ENCODE results near the gene CARHSP1.
"Not testable (repeated sequence)": the region's sequence is repeated elsewhere in the genome, so short reads cannot be mapped to it uniquely, and the experiment has no call there.

The CARHSP1 gene

DNA sequence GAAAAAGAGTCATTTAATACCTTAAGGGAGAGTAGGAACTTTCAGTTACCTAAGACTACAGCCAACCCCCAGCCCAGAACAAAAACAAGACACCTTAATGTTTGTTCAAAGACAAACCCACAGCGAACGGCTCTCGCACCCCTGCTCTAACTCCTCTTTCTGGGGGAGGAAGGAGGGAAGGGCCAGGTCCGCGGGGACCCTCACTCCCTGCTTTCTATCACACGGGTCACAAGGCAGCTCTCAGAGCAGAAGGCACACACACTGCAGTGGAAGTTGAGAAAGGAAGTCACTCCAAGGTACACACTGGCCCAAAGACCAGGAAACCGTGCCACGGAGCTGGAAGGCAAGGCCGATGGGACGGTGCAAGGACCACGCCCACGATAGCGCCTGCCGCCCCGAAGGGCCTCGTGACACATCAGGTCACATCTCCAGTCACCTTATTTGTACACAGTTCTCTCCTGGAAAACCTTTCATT, 23.3 kb upstream of the CARHSP1 start:
- no peak for DNase-seq

DNA sequence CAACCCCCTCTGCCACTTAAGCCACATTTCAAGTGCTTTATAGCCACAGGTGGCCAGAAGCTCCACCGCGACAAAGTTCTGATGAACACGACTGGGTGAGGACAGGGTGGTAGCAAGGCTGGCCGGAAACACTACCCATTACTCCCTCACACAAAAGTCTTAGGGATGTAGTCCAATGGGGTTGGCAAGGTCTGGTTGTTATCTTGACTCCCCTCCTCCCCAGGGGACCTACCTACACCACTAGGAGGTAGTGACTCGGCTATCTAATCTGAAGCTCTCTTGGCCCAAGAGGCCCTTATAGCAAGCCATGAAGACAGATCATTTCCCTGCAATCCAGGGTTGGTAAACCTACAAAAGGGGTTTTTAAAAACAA, 21.7 kb upstream of the CARHSP1 start:
- no peak for DNase-seq

DNA sequence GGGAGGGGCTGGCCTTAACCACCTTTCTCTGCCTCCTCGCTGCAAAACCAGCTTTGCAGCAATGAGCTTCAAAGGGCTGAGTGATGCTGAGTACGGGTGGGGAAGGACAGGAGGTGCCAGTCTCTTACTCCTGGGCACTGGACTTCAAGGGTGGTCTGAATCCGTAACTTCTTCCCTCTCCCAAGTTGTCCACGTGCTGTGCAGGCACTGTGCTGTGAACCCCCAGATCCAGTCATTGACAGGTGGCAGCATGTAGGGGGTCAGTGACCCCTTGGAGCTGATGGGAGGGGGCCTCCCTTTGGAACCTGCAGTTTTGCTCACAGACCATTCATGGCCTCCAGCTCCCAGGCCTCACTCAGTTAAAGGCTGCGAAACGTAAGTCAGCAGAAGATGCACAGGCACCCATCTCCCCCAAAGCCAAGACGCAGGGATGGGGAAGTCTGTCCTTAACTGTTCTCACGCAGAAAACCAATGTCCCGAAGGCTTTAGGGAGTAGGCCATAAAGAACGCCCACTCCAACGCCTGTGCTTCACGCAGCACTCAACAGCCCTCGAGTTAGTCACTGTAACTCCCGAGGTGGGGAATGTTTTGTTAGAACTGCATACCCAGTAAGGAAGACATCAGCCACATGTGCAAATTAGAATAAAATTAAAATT, 21.2 kb upstream of the CARHSP1 start:
- no peak for DNase-seq

DNA sequence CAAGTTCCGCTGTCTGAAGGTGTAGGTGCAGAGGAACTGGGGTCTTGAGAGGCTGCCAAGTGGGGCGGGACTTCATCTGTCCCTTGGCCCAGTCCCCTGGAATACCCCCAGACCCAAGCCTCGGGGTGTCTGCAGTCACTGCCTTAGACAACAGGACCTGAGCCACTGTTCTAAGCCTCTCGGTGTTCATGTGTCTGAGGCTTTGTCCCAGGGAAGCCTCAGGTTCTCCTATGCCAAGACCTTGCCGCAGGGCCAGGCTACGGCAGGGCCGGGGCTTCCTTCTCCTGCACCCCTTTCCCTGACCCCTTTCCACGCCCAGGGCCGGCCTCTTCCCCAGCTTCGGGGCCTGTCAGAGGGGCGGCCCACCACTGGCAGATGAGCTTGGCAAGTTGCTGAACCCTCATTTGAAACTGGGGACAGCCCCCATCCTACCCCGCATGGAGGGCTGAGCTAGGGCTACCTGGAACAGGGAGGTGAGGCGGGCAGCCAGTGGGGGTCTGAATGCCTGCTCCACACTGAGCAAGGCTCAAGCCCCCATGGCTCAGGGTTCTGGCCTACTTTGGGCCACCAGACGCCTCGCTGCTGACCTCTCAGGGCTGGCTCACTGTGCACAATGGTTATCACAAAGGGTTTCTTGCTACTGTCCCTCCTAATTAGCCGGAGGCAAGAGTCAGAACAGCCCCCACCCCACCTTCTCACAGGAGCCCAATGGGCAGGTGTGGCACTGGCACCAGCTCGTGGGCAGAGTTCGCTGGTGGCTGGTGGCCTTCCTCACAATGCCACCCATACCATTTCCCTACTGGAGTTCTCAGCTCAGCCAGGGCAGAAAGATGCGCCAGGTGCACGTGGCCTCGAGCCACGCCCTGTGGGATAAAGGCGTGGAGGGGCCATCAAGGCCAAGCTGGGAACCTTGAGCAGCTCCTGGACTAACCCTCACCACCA, 20.4 kb upstream of the CARHSP1 start:
- DNase-seq: no peak

DNA sequence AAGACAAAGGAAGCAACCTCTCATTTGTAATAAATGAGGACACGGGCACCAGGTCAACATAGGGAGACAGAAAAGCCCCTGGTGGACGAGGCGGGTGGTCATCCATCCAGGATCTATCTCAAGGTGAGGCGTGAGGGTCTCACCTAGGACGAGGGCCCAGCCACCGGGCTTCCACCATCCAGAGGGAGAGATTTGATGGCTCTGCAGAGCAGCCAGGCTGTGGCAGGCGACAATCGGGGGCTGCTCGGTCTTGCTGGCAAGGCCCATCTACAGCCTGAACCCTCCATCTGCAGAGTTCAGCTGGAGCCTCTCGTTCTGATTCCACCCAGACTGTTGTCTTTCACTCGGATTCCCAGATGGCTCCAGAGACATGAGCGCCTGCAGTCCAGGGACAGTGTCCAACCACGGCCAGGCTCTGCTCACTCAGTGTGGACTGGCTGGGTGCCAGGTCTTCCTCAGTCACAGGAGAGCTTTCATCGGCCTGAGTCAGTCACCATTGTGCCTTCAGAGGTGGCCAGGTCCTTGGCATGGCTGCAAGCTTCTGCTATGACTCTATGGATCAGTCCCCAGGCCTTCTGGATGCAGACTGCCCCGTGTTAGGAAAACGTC, 19.2 kb upstream of the CARHSP1 start:
- DNase-seq: no peak

DNA sequence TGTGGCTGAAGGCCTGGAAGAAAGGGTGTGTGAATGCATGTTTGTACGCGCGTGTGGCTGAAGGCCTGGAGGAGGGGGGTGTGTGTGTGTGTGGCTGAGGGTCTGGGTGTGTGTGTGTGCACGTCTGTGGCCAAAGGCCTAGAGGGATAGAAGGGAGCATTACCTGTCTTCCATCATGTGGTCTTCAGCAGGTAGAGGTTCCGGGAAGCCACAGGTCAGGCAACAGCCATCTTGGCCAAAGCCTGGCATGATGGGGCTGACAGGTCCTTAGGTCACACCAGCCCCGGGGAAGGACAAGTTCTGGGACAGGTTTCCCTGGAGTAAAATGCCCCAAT, 18.6 kb upstream of the CARHSP1 start:
- no peak for DNase-seq

DNA sequence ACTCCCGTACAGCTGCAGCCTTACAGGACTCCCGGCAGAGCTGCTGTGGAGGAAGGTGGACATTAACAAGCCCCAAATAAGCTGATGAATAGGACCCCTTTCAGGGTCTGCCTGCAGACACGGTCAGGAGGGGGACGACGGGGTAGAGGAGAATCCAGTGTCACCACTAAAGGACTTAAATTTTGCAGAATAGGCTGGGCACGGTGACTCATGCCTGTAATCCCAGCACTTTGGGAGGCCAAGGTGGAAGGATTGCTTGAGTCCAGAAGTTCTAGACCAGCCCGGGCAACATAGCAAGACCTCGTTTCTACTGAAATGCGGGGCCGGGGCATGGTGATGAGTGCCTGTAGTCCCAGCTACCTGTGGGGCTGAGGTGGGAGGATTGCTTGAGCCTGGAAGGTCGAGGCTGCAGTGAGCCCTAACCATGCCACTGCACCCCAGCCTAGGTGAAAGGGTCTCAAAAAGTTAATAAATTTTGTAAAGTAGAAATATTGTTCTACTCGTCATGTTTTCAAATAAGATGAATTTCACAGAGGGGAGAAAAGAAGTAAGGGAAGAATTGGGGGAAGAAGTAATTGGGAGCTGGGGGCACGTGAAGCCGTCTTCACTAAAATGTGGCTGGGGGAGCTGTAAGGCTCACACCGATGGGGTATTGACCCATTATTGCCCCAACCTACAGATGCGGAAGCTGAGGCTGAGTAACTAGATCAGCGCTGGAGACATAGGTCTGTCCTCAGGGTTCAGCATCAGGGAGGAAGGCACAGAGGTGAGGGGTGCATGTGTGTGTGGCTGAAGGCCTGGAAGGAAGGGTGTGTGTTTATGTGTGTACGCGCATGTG, 18.0 kb upstream of the CARHSP1 start:
- no peak for DNase-seq

DNA sequence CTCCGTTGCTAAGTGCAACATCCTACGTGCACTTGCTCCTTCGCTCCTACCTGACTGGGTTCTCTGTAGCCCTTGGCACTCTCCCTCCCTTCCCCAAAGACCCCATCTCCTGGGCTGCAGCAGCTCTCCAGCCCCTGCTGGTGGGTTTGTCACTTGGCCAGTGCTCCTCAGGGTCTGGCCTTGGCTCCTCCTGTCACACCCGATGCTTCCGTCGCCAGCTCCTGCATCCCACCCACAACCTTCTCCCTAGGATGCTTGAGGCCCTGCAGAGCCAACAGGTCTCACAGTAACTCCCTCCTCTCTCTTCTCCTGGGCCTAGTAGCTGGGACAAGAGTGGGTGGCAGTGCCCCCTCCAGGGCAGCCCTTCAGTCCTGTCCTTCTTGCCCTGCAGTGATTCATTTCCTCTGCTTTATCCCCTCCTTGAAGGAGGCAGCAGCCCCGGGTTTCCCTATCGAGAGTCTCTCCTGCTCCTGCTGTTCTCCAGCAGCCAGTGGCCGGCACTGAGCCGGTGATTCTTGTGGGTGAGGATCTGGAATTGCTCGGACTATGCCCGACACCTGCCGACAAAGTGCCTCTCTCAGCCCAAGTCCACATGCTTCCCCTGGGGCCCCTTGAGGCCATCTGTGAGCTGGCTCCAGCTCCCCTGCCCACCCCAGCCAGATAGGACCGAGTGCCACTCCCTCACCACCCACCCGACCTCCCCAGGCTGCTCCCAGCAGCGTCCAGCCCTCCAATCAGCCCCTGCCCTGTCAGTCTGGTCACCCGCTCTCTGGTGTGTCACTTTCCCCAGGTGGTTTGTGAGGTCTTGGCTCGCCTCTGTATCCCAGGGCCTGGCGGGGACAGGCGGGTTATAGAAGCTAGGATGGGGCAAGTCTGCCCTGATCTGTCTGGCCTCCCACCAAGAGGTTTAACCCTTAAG, 17.1 kb upstream of the CARHSP1 start:
- DNase-seq: no peak

DNA sequence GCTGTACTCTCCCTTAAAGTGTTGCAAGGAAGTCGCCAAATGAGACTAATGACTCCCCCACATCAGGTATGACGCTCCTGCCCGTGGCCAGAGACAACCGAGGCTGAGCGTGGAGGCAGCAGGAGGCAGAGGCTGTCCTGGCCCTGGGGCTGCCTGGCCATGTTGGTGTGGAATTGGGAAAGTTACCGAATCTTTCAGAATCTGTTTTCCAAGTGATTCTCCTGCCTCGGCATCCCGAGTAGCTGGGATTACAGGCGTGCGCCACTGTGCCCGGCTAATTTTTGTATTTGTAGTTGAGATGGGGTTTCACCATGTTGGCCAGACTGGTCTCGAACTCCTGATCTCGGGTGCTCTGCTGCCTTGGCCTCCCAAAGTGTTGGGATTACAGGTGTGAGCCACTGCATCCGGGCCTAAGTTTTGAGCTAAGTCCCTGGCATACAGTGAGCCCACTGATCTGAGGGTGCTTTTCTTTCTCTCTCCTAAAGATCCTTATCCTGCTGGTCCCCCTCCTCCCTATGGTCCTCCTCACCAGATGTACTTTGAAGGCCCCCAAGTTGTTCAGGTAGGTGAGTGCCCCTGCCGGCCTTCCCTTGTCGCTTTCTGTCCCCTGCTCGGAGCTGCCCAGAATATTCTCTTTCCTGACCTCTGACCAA, 14.0 kb upstream of the CARHSP1 start:
- no peak for DNase-seq

DNA sequence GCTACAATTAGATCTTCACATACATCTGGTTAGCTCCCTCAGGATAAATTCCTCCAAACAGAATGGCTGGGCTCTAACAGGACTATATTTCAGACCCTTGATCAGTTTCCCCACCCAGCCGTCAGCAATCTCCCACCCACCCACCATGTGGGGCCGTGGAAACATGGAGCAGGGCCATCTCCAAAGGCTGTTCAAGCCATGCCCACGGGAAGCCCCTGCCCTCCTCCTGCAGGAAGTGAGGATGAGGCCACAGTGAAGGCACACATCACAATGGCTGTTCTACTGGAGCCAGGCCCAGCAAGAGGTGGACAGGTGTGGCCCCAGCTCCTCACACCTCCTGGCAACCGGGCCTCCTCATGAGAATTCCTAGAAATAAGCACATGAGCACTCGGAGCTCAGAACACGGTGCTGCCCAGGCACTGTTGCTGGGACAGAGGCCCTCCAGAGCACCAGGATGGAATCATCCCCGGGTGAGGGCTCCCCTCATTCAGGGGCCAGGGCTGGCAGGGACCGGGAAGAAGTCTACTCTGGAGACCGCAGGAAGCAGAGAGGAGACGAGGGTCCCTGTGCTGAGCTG, 13.3 kb upstream of the CARHSP1 start, which contains the start of gene LITAFD:
TSS of gene LITAFD (plus strand) at position 311 of the 577 bp plus-strand sequence. CDS start 2,005 bp downstream, outside the sequence.
- no peak for DNase-seq

DNA sequence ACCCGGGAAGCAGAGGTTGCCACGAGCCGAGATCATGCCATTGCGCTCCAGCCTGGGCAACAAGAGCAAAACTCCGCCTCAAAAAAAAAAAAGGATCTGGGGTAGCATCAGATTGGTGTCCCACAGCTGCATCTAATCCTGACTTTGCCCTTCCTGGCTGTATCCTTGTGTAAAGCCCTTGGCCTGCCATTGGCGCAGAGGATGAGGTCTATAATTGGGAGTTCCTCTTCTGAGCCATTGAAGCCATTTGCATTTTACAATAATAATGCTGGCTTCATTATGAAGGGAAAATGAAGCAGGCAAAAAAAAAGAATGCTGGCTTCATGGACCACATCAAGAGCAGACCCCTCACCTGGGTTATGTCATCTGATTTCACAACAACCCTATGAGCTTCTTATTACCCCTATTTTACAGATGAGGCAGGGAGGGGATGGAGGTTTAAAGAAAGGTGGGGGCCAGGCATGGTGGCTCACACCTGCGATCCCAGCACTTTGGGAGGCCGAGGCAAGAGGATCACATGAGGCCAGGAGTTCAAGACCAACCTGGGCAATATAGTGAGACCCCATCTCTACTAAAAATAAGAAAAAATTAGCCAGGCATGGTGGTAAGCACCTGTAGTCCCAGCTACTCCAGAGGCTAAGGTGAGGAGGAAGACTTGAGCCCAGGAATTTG, 12.2 kb upstream of the CARHSP1 start:
- no peak for DNase-seq

DNA sequence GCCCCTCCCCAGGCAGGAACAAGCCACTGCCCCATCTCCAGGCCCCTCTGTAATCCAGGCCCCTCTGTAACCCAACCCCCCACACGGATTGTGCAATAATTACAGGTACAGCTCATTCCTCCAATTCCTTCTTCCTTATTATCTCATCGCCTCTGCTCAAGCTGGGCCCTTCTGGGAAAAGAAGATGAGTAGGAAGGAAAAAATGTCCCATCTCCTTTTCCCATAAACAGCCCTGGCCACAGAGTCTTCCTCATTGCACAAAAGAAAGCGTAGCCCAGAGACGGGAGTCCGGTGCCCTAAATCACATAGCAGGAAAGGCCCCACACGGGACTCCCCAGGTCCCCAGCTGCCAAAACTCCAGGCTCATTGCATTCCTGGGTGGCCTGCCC, 9.7 kb upstream of the CARHSP1 start:
- DNase-seq: no peak

DNA sequence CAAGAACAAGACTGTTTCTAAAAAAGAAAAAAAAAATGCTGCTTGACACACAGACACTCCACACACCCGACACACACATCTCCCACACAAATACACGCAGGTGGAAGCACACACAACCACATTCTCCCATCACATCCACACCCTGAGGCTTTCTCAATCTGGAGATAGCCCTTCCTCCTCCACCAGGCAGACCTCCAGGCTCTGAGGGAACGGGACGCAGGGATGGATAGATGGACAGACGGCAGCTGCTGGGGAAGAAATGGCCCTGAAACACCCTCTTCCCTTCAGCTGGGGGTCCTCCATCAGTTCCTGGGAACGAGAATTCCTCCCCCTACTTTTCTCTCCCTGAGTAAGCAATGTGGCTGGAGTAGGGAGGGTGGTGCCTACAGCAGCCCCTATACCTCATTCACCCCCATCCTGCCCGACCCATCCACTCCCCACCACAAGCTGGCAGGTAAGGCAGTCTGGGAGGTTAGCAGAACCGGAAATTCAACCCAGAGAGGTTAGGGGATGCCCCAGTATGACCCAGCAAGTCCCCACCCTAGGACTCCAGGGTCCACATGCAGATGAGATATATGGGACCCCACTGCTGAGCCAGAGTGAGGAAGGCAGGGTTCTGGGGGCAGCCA, 9.2 kb upstream of the CARHSP1 start:
- DNase-seq: no peak

DNA sequence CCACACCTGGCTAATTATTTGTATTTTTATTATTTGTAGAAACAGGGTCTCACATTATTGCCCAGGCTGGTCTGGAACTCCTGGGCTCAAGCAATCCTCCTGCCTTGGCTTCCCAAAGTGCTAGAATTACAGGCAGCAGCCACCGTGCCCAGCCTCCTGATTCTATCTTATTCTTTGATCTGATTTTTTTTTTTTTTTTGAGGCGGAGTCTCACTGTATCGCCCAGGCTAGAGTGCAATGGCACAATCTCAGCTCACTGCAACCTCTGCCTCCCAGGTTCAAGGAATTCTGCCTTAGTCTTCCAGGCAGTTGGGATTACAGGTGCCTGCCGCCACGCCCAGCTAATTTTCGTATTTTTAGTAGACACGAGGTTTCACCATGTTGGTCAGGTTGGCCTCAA, 6.5 kb upstream of the CARHSP1 start:
- DNase-seq: not testable (repeated sequence)

DNA sequence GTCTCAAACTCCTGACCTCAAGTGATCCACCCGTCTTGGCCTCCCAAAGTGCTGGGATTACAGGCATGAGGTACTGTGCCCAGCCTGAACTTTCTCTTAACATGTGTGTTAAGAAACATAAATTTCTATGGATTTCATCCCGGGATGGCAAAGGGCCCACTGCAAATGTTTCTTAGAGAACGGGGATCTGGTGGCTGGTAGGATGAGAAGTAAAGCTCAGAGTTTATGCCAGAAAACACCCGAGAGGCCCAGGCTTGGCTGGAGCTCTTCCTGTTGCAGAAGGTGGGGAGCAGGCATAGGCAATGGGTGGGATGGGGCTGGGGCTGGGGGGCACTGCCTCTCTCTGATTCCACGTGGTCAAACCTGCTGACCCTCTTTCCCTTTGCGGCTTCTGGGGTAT, 5.6 kb upstream of the CARHSP1 start:
- DNase-seq: no peak

DNA sequence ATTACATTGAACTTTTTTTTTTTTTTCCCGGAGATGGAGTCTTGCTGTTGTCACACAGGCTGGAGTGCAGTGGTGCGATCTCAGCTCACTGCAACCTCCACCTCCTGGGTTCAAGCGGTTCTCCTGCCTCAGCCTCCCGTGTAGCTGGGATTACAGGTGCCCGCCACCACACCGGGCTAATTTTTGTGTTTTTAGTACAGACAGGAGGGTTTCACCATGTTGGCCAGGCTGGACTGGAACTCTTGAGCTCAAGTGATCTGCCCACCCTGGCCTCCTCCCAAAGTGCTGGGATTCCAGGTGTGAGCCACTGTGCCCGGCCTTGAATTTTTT, 5.0 kb upstream of the CARHSP1 start:
- DNase-seq: not testable (repeated sequence)

DNA sequence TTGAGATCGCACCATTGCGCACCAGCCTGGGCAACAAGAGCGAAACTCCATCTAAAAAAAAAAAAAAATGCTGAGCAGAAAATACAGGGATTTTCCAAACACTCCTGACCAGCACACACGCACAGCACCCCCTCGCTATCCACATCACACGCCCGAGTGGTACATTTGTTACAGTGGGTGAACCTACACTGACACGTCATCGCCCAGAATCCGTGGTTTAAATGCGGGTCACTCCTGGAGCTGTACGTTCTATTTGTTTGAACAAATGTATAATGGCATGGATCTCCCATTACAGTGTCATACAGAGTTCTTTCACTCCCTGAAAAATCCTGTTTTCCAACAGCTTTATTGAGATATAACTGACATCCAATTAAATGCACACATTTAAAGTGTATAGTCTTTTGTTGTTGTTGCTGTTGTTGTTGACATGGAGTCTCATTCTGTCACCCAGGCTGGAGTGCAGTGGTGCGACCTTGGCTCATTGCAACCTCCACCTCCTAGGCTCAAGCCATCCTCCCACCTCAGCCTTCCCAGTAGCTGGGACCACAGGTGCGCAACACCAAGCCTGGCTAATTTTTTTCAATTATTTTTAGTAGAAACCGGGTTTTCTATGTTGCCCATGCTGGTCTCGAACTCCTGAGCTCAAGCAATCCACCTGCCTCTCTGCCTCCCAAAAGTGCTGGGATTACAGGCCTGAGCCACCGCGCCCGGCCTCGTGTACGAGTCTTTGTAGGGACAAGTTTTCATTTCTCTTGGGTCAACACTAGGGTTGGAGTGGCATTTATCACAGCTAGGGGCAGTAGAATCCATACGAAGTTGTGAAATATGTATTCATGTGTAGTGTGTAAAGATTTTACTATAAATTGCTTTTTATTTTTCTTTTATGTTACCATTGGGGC, 4.4 kb upstream of the CARHSP1 start:
- DNase-seq: no peak

DNA sequence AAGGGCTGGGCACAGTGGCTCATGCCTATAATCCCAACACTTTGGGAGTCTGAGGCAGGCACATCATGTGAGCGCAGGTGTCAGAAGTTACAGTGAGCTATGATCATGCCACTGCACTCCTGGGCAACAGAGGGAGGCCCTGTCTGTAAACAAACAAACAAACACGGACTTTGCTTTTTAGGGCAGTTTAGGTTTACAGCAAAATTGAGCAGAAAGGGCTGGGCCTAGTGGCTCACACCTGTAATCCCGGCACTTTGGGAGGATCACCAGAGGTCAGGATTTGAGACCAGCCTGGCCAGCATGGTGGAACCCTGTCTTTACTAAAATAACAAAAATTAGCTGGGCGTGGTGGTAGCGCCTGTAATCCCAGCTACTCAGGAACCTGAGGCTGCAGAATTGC, 3.3 kb upstream of the CARHSP1 start:
- no peak for DNase-seq

DNA sequence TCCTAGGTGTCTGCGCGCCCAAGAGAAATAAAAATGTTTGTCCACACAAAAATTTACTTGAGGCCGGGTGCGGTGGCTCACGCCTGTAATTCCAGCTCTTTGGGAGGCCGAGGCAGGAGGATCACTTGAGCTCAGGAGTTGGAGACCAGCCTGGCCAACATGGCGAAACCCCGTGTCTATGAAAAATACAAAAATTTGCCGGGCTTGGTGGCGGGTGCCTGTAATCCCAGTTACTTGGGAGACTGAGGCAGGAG, 1.1 kb upstream of the CARHSP1 start:
- not testable (repeated sequence) for DNase-seq
